Caco-2 (cell line): ENCODE data around the gene REV3L. TPM values are rescaled to one million over a fixed set of nuclear protein-coding genes. Genes with fewer than 3 reads are reported as not detected.

ENCODE experiments used
- BruUV-seq: library from RNA; stranded (reverse); fragments of 400-500 nt; replicated peaks from 2 replicates; lab custom pipeline; 2021; lab: Mats Ljungman, UMichigan
- CTCF ChIA-PET: fragments of 300-600 bp; sonication (Branson Sonifier 250); formaldehyde crosslinking; loops from one replicate; lab custom pipeline; 2022; ENCODE audit warnings: antibody characterized with exemption; lab: Charles Lee
- POLR2A ChIA-PET: fragments of 300-600 bp; sonication (Branson Sonifier 250); formaldehyde crosslinking; loops from one replicate; lab custom pipeline; 2022; ENCODE audit warnings: antibody characterized with exemption; lab: Charles Lee
- DNase-seq, 2 experiments: peaks; one replicate each; pipeline versions ENCODE4 v3.0.0 to v3.0.0-alpha.2; 2020 to 2022
- H3K27me3 ChIP-seq: replicated peaks from 2 replicates; pipeline ENCODE4 v1.6.0; 2011; ENCODE audit warnings: low read length; ENCODE audit not compliant: control insufficient read depth, insufficient read depth
- H3K36me3 ChIP-seq: 2 replicates; pipeline ENCODE4 v1.5.1; 2011; ENCODE audit warnings: low read length; ENCODE audit not compliant: control insufficient read depth, insufficient read depth
- H3K4me1 ChIP-seq: fragments of 250-450 bp; sonication (Bioruptor Pico); 2 replicates; pipeline ENCODE4 v1.5.1; 2020; ENCODE audit warnings: mild to moderate bottlenecking
- H3K4me3 ChIP-seq: 2 replicates; pipeline ENCODE4 v1.5.1; 2011; ENCODE audit warnings: low read depth, mild to moderate bottlenecking, control low read depth, low read length
- H3K9me3 ChIP-seq: fragments of 250-450 bp; sonication (Bioruptor Pico); 2 replicates; pipeline ENCODE4 v1.5.1; 2020; ENCODE audit warnings: mild to moderate bottlenecking, moderate library complexity
- H3K27ac Mint-ChIP-seq: one replicate; pipeline ENCODE4 v1.8.0; 2022; ENCODE audit warnings: mixed read lengths; ENCODE audit not compliant: unreplicated experiment
- H3K27me3 Mint-ChIP-seq: one replicate; pipeline ENCODE4 v1.8.0; 2022; ENCODE audit warnings: mixed read lengths; ENCODE audit not compliant: insufficient read depth, unreplicated experiment
- H3K36me3 Mint-ChIP-seq: one replicate; pipeline ENCODE4 v1.8.0; 2022; ENCODE audit warnings: mild to moderate bottlenecking, mixed read lengths; ENCODE audit not compliant: insufficient read depth, unreplicated experiment
- H3K4me1 Mint-ChIP-seq: one replicate; pipeline ENCODE4 v1.8.0; 2022; ENCODE audit warnings: low read depth, mixed read lengths; ENCODE audit not compliant: unreplicated experiment
- H3K4me3 Mint-ChIP-seq: one replicate; pipeline ENCODE4 v1.8.0; 2022; ENCODE audit warnings: mild to moderate bottlenecking, moderate library complexity, mixed read lengths; ENCODE audit not compliant: unreplicated experiment
- H3K9me3 Mint-ChIP-seq: one replicate; pipeline ENCODE4 v1.8.0; 2022; ENCODE audit warnings: mixed read lengths; ENCODE audit not compliant: unreplicated experiment
- CTCF ChIP-seq, 2 experiments: fragments of 200-600 bp in 1 of 2; IDR thresholded peaks; 1 replicate in 1 of 2; 2 replicates in 1 of 2; pipeline versions ENCODE4 v1.5.1 to v1.8.0; 2011 to 2022; ENCODE audit warnings: antibody characterized with exemption in 1 of 2, control low read depth in 1 of 2, inconsistent platforms in 1 of 2, low read depth in 1 of 2, low read length in 1 of 2, mild to moderate bottlenecking in 1 of 2, moderate library complexity in 1 of 2; ENCODE audit not compliant: insufficient read depth in 1 of 2, severe bottlenecking in 1 of 2, unreplicated experiment in 1 of 2
- intact Hi-C: fragments of 100-400 bp; cut with micrococcal nuclease; formaldehyde crosslinking; loops from one replicate; pipeline ENCODE4 v1.10.0; 2022; ENCODE audit not compliant: unreplicated experiment
- total RNA-seq: library from RNA; stranded (reverse); gene quantifications from 2 replicates; pipeline ENCODE4 v1.2.3, GENCODE V29; 2022

The REV3L gene
- total RNA-seq, 1 experiment from 2014 or later, result 22.2 TPM

- ChIA-PET POLR2A (no interaction called here), CTCF (no interaction called here)
- no peak for DNase-seq
- Mint-ChIP-seq H3K4me3 (no peak overlapping the region), H3K27ac (no peak overlapping the region), H3K4me1 (no peaks in the 10 kb centered on the region), H3K36me3 (peaks cover 12% of the 10 kb centered on the region), H3K9me3 (no peaks in the 10 kb centered on the region), H3K27me3 (no peaks in the 10 kb centered on the region)
- no peaks in the 10 kb centered on the region for H3K27me3 ChIP-seq
- no peaks in the 10 kb centered on the region for H3K36me3 ChIP-seq
- H3K4me1 ChIP-seq, result no peaks in the 10 kb centered on the region
- TSS peak; percentile 16 for BruUV-seq
- H3K9me3 ChIP-seq, result no peaks in the 10 kb centered on the region
- no peak overlapping the region for H3K4me3 ChIP-seq
- intact Hi-C loops, result no loop called here
- TF ChIP-seq CTCF (IDR thresholded peaks at IDR 0.05; ENCODE audit: insufficient read depth in 1 of 2, low read depth in 1 of 2, low read length in 1 of 2, severe bottlenecking in 1 of 2, unreplicated experiment in 1 of 2), result no peak
These were observed 115.5 kb downstream of the REV3L start for GRCh38 chr6:111367393-111368088.

GRCh38 chr6:111361648-111362047 is 121.4 kb downstream of the REV3L start:
- peak; percentile 48 to 57 for DNase-seq
- Mint-ChIP-seq H3K4me3 (no peak overlapping the region), H3K36me3 (peaks cover 5% of the 10 kb centered on the region), H3K9me3 (no peaks in the 10 kb centered on the region), H3K27ac (no peak overlapping the region), H3K27me3 (no peaks in the 10 kb centered on the region), H3K4me1 (no peaks in the 10 kb centered on the region)
- H3K27me3 ChIP-seq, result no peaks in the 10 kb centered on the region
- H3K4me1 ChIP-seq, result no peaks in the 10 kb centered on the region
- H3K9me3 ChIP-seq, result no peaks in the 10 kb centered on the region
- intact Hi-C loops, result loop anchor here (1.0 kb wide), 3 partner anchors 102 to 281 kb away; a partner anchor contains a TSS
- ChIA-PET CTCF (interaction anchor here (0.7 kb wide), 3 partner anchors 13 to 152 kb away, joined by 3 to 10 read pairs (median 4); no protein-coding TSS in a partner anchor), POLR2A (no interaction called here)
- BruUV-seq, result no TSS peak
- no peaks in the 10 kb centered on the region for H3K36me3 ChIP-seq
- H3K4me3 ChIP-seq, result no peak overlapping the region
- TF ChIP-seq CTCF (IDR thresholded peaks at IDR 0.05; ENCODE audit: insufficient read depth in 1 of 2, low read depth in 1 of 2, low read length in 1 of 2, severe bottlenecking in 1 of 2, unreplicated experiment in 1 of 2), result peak; percentile 50 to 54

- no TSS peak for BruUV-seq
- POLR2A ChIA-PET, result no interaction called here
- Histone ChIP-seq H3K27me3 (no peaks in the 10 kb centered on the region), H3K9me3 (no peaks in the 10 kb centered on the region), H3K4me3 (no peak overlapping the region), H3K4me1 (no peaks in the 10 kb centered on the region), H3K36me3 (no peaks in the 10 kb centered on the region)
- Mint-ChIP-seq H3K27ac (no peak overlapping the region), H3K4me1 (no peaks in the 10 kb centered on the region), H3K4me3 (no peak overlapping the region), H3K36me3 (peaks cover 12% of the 10 kb centered on the region), H3K9me3 (no peaks in the 10 kb centered on the region), H3K27me3 (no peaks in the 10 kb centered on the region)
- TF ChIP-seq CTCF (IDR thresholded peaks at IDR 0.05; ENCODE audit: insufficient read depth in 1 of 2, low read depth in 1 of 2, low read length in 1 of 2, severe bottlenecking in 1 of 2, unreplicated experiment in 1 of 2), result no peak
- no peak for DNase-seq
- CTCF ChIA-PET, result no interaction called here
- intact Hi-C loops, result no loop called here
These were observed 124.6 kb downstream of the REV3L start for GRCh38 chr6:111358454-111358853.
